ENCODE data around the gene IRAK2.

IRAK2 gene

DNA sequence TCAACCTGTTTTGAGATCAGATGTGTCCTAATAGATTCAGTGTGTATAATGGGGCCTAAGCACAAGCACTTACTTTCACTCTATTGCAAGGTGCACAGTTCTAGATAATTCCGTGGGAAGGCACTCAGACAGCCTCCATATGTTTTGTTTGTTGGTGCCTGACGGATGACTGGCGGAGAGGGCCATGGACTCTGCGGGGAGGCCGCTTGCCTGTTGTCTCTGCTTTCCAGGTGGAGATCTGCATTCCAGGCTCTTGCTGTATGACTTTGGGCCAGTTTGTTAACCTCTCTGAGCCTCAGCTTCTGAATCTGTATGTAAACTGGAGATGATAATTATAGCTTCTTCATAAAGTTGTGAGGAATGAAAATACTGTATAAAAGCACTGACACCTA lies 1.5 kb downstream of the IRAK2 start (continued):
- TF ChIP-seq, protein P1, sequence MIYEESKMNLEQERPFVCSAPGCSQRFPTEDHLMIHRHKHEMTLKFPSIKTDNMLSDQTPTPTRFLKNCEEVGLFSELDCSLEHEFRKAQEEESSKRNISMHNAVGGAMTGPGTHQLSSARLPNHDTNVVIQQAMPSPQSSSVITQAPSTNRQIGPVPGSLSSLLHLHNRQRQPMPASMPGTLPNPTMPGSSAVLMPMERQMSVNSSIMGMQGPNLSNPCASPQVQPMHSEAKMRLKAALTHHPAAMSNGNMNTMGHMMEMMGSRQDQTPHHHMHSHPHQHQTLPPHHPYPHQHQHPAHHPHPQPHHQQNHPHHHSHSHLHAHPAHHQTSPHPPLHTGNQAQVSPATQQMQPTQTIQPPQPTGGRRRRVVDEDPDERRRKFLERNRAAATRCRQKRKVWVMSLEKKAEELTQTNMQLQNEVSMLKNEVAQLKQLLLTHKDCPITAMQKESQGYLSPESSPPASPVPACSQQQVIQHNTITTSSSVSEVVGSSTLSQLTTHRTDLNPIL (CRISPR knock-in tag; IDR thresholded peaks at IDR 0.05; ENCODE audit: low read depth): no peak
- no peak for TF ChIP-seq OSR1 (CRISPR knock-in tag; IDR thresholded peaks at IDR 0.05)

DNA sequence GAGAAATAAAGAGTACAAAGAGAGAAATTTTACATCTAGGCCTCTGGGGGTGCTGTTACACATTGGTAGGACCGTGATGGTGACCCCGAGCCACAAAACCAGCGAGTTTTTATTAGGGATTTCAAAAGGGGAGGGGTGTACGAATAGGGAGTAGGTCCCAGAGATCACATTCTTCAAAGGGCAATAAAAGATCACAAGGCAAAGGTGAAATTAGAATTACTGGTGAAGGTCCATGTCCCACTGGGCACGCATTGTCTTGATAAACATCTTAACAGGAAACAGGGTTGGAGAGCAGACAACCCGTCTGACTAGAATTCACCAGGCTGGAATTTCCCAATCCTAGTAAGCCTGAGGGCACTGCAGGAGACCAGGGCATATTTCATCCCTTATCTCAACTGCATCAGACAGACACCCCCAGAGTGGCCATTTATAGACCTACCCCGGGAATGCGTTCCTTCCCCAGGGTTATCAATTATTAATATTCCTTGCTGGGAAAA lies 4.3 kb downstream of the IRAK2 start:
- TF ChIP-seq TCF4 (CRISPR knock-in tag; IDR thresholded peaks at IDR 0.05; ENCODE audit: borderline replicate concordance) (no peak), ZNF70 (CRISPR knock-in tag; IDR thresholded peaks at IDR 0.05) (no peak), OSR1 (CRISPR knock-in tag; IDR thresholded peaks at IDR 0.05) (no peak), SNAI2 (CRISPR knock-in tag; IDR thresholded peaks at IDR 0.05) (no peak), ZNF565 (CRISPR knock-in tag; conservative IDR thresholded peaks at IDR 0.05; ENCODE audit: low read depth) (no peak), TOX (CRISPR knock-in tag; IDR thresholded peaks at IDR 0.05; ENCODE audit: borderline replicate concordance) (no peak), ZFP3 (CRISPR knock-in tag; IDR thresholded peaks at IDR 0.05) (no peak), CSDC2 (CRISPR knock-in tag; IDR thresholded peaks at IDR 0.05) (no peak), PPARA (CRISPR knock-in tag; IDR thresholded peaks at IDR 0.05; ENCODE audit: borderline replicate concordance) (no peak), ZFP30 (CRISPR knock-in tag; IDR thresholded peaks at IDR 0.05) (no peak), ZC3H10 (CRISPR knock-in tag; IDR thresholded peaks at IDR 0.05) (no peak)
- TF ChIP-seq, protein P2, sequence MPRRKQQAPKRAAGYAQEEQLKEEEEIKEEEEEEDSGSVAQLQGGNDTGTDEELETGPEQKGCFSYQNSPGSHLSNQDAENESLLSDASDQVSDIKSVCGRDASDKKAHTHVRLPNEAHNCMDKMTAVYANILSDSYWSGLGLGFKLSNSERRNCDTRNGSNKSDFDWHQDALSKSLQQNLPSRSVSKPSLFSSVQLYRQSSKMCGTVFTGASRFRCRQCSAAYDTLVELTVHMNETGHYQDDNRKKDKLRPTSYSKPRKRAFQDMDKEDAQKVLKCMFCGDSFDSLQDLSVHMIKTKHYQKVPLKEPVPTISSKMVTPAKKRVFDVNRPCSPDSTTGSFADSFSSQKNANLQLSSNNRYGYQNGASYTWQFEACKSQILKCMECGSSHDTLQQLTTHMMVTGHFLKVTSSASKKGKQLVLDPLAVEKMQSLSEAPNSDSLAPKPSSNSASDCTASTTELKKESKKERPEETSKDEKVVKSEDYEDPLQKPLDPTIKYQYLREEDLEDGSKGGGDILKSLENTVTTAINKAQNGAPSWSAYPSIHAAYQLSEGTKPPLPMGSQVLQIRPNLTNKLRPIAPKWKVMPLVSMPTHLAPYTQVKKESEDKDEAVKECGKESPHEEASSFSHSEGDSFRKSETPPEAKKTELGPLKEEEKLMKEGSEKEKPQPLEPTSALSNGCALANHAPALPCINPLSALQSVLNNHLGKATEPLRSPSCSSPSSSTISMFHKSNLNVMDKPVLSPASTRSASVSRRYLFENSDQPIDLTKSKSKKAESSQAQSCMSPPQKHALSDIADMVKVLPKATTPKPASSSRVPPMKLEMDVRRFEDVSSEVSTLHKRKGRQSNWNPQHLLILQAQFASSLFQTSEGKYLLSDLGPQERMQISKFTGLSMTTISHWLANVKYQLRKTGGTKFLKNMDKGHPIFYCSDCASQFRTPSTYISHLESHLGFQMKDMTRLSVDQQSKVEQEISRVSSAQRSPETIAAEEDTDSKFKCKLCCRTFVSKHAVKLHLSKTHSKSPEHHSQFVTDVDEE (CRISPR knock-in tag; IDR thresholded peaks at IDR 0.05): no peak
- TF ChIP-seq, protein P3, sequence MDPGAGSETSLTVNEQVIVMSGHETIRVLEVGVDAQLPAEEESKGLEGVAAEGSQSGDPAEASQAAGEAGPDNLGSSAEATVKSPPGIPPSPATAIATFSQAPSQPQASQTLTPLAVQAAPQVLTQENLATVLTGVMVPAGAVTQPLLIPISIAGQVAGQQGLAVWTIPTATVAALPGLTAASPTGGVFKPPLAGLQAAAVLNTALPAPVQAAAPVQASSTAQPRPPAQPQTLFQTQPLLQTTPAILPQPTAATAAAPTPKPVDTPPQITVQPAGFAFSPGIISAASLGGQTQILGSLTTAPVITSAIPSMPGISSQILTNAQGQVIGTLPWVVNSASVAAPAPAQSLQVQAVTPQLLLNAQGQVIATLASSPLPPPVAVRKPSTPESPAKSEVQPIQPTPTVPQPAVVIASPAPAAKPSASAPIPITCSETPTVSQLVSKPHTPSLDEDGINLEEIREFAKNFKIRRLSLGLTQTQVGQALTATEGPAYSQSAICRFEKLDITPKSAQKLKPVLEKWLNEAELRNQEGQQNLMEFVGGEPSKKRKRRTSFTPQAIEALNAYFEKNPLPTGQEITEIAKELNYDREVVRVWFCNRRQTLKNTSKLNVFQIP (CRISPR knock-in tag; IDR thresholded peaks at IDR 0.05; ENCODE audit: borderline replicate concordance, low read depth): no peak
- TF ChIP-seq, protein P4, sequence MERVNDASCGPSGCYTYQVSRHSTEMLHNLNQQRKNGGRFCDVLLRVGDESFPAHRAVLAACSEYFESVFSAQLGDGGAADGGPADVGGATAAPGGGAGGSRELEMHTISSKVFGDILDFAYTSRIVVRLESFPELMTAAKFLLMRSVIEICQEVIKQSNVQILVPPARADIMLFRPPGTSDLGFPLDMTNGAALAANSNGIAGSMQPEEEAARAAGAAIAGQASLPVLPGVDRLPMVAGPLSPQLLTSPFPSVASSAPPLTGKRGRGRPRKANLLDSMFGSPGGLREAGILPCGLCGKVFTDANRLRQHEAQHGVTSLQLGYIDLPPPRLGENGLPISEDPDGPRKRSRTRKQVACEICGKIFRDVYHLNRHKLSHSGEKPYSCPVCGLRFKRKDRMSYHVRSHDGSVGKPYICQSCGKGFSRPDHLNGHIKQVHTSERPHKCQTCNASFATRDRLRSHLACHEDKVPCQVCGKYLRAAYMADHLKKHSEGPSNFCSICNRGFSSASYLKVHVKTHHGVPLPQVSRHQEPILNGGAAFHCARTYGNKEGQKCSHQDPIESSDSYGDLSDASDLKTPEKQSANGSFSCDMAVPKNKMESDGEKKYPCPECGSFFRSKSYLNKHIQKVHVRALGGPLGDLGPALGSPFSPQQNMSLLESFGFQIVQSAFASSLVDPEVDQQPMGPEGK (CRISPR knock-in tag; IDR thresholded peaks at IDR 0.05; ENCODE audit: borderline replicate concordance): no peak
- TF ChIP-seq, protein P5, sequence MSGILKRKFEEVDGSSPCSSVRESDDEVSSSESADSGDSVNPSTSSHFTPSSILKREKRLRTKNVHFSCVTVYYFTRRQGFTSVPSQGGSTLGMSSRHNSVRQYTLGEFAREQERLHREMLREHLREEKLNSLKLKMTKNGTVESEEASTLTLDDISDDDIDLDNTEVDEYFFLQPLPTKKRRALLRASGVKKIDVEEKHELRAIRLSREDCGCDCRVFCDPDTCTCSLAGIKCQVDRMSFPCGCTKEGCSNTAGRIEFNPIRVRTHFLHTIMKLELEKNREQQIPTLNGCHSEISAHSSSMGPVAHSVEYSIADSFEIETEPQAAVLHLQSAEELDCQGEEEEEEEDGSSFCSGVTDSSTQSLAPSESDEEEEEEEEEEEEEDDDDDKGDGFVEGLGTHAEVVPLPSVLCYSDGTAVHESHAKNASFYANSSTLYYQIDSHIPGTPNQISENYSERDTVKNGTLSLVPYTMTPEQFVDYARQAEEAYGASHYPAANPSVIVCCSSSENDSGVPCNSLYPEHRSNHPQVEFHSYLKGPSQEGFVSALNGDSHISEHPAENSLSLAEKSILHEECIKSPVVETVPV (CRISPR knock-in tag; IDR thresholded peaks at IDR 0.05): no peak
- ATAC-seq: no peak

DNA sequence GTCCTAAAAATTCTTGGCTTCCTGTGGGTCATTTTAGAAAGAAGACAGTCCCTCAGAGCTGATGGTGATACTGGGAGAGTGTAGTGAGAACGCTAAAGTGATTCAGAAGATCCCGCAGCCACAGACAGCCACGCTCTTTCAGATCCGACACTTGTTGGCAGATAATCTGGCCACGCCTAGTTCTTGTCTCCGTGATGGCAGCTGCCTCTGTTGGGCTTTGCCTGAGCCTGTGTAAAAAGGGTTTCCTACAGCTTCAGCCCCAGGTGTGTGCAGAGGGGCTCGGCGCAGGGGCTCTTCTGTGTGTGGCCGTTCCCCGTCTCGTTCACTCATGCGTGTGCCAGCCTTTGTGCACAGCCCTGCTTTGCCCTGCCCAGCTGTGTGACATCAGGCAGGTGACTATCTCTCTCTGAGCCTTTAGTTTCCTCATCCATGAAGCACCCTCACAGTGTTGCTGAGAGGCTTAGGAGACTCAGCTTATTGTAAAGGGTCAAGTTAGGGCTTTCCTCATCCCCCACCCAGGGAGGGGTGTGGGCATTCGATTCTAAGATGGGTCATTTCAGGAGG lies 6.3 kb downstream of the IRAK2 start:
- ATAC-seq: no peak
- TF ChIP-seq, protein P5 (CRISPR knock-in tag; IDR thresholded peaks at IDR 0.05): no peak
- TF ChIP-seq ZNF8 (CRISPR knock-in tag; IDR thresholded peaks at IDR 0.05): no peak
- TF ChIP-seq SNAI2 (CRISPR knock-in tag; IDR thresholded peaks at IDR 0.05): no peak

Data from SK-N-SH treated with all-trans-retinoic acid at 6 μM for 48 hours (cell line).